HG03097 (cell line): ENCODE results near the gene PRR30.

Experiments
- ATAC-seq: cut with Tn5 transposase; IDR thresholded peaks from one replicate; pipeline ENCODE4 v1.9.1; 2021; ENCODE audit not compliant: unreplicated experiment, low FRiP score

Gene PRR30

GRCh38 chr2:27155069-27155520 lies 15.9 kb upstream of the PRR30 start:
- ATAC-seq, result no peak

- ATAC-seq, result no peak
Measured at GRCh38 chr2:27154488-27154887, 15.3 kb upstream of the PRR30 start.

- no peak for ATAC-seq
Measured at GRCh38 chr2:27152796-27153464, 13.7 kb upstream of the PRR30 start.

- no peak for ATAC-seq
Measured at GRCh38 chr2:27152102-27152795, 13.0 kb upstream of the PRR30 start.

GRCh38 chr2:27150639-27151230 lies 11.5 kb upstream of the PRR30 start:
- ATAC-seq, result no peak

GRCh38 chr2:27149570-27150405 lies 10.6 kb upstream of the PRR30 start:
- no peak for ATAC-seq

- no peak for ATAC-seq
Measured at GRCh38 chr2:27148801-27149439, 9.7 kb upstream of the PRR30 start, which contains the start of gene TCF23. Gene TCF23 (plus strand): TSS chr2:27149004. CDS start chr2:27149134, 130 bp downstream.

GRCh38 chr2:27147935-27148334 lies 8.7 kb upstream of the PRR30 start:
- ATAC-seq, result no peak

- no peak for ATAC-seq
Measured at GRCh38 chr2:27145682-27146081, 6.5 kb upstream of the PRR30 start.

GRCh38 chr2:27143285-27143684 lies 4.1 kb upstream of the PRR30 start:
- ATAC-seq, result no peak

- ATAC-seq, result no peak
Measured at GRCh38 chr2:27138111-27138510, 1.1 kb downstream of the PRR30 start.

- ATAC-seq, result no peak
Measured at GRCh38 chr2:27137322-27137935, 1.8 kb downstream of the PRR30 start.

GRCh38 chr2:27136751-27137150 lies 2.5 kb downstream of the PRR30 start:
- no peak for ATAC-seq

- no peak for ATAC-seq
Measured at GRCh38 chr2:27135478-27135955, 3.7 kb downstream of the PRR30 start.

- no peak for ATAC-seq
Measured at GRCh38 chr2:27134781-27135477, 4.3 kb downstream of the PRR30 start.

GRCh38 chr2:27133905-27134780 lies 5.1 kb downstream of the PRR30 start, which contains the start of gene PREB:
Gene PREB (minus strand): TSS chr2:27134636. CDS start chr2:27134421, 215 bp downstream.
- ATAC-seq, result peak; percentile 83

- no peak for ATAC-seq
Measured at GRCh38 chr2:27133195-27133875, 5.9 kb downstream of the PRR30 start.

- ATAC-seq, result no peak
Measured at GRCh38 chr2:27131429-27131828, 7.8 kb downstream of the PRR30 start.
